GM18868 (cell line): ENCODE measurements around the gene OR6S1.

ENCODE experiments used
- ATAC-seq: cut with Tn5 transposase; IDR thresholded peaks from one replicate; pipeline ENCODE4 v1.9.1; 2021; ENCODE audit warnings: mild to moderate bottlenecking, moderate library complexity; ENCODE audit not compliant: unreplicated experiment

Gene OR6S1, protein sequence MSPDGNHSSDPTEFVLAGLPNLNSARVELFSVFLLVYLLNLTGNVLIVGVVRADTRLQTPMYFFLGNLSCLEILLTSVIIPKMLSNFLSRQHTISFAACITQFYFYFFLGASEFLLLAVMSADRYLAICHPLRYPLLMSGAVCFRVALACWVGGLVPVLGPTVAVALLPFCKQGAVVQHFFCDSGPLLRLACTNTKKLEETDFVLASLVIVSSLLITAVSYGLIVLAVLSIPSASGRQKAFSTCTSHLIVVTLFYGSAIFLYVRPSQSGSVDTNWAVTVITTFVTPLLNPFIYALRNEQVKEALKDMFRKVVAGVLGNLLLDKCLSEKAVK

DNA sequence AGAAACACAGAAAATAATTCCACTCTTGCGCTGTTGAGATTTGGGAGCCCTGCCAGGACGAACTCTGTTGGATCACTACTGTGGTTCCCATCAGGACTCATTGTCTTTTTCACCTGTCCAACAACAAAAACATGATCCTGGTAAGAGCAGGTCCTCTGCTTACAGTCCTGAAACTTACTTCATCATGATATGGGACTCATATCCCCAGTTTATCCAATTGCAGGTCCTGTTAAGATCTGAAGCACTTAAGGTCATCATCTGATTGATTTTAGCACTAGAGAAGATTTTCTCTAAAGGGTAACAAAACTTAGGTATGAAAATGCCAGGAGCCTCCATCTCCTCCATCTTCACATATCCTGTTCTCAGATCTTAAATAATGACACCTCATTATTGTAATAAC is at the start of gene OR6S1:
OR6S1 (minus strand) TSS at position 101 of the 400 bp plus-strand sequence; CDS start at position 101, 0 bp downstream.
- no peak for ATAC-seq

DNA sequence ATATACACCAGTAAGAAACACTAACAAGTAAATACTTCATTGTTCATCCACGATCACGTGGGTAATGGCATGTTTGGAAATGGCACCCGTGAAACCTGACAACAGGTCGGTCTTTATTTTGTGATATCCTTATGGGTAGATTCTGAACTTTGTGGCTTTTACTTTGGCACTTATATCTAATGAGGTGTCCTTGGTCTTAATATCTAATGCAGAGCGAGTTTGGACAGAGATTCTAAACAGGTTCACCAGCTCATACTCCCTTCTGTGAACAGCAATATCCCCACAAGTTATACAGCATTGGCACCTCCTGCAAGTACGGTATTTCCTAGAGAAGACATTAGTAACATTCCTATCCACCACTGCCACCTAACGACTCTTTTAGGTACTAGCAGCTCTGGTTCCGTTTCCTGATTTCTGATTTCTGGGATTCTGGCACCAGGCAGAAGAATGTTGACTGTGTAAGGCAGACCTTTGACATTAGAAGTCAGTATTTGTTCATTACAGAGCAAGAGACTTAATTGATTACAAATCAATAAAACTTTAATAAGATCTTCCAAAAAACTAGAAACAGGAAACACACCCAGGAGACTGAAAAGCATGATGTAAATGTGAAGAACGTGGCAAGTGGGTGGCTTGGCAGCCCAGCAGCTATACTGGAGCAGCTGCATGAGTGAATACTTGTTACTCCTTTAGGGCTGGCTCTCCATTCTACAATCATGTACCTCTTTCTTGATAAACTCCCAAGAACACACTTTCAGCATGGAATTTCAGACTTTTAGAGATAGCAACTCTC is 49.6 kb upstream of the OR6S1 start:
- peak; percentile 80 for ATAC-seq

DNA sequence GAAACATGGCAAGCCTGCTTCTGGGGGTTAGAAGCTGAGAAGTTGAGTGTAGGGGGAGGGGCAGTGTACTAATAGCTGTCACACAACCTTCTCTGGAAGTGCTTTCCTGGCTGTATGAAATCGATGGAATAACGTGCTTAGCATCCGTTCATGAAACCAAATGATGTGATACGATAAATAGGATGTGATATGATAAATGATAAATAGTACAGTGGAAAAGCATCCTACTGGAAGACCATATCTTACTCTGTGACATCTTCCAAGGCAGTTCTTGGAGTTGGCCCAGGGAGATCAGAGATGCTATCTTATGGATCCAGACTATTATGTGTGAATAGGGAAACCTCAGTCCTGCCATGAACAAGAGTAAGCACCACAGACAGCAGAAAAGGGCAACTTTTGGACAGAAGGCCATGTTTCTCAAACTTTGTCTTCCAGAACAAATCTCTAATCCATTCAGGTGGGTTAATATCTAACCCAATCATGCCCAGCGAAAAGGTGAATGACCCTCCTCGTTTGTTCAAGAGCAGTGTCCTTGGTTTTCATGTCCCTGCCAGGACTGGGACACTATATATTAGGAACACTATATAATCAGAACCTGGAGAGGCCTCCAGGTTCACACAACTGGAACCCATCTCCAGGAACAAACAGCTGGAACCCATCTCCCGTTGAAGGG is 46.8 kb upstream of the OR6S1 start, which contains the start of gene ANG:
ANG (plus strand) TSS at position 598 of the 673 bp plus-strand sequence. CDS start 4,801 bp downstream, outside the sequence.
- no peak for ATAC-seq

DNA sequence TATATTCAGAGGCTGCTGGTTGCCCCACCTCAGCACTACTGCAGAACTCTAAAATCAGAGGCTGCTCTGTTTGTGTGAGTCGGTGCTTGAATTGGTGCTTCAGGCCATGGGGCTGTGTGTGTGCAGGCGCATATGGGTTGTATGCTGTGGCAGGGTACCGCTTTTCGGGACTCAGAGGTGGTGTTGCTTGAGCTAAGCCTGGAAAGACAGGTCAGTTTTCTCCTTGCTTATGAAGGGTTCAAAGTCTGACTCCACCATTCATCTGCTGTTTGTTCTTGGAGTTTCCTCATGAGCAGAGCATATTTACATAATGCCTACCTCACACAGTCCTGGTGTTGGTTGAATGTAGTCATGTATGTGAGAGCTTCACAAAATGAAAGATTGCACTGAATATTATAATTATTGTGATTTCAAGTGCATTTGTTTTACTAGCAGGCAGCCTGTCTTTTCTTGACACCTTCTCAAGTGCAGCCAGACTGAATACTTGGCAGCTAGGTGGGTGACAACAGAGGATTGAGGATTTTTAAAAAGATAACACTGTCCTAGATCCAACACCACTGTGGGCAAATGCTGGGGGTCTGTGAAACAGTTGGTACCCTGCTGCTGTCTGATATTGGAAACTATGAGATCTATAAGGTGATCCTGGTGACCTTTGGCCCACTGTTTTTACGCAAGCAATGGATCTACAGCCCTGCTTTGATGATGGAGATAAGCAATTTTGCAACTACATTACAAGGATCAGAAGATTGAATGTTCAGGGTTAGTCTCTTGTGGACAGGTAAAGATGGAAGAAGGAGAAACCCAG is 46.1 kb upstream of the OR6S1 start:
- no peak for ATAC-seq

DNA sequence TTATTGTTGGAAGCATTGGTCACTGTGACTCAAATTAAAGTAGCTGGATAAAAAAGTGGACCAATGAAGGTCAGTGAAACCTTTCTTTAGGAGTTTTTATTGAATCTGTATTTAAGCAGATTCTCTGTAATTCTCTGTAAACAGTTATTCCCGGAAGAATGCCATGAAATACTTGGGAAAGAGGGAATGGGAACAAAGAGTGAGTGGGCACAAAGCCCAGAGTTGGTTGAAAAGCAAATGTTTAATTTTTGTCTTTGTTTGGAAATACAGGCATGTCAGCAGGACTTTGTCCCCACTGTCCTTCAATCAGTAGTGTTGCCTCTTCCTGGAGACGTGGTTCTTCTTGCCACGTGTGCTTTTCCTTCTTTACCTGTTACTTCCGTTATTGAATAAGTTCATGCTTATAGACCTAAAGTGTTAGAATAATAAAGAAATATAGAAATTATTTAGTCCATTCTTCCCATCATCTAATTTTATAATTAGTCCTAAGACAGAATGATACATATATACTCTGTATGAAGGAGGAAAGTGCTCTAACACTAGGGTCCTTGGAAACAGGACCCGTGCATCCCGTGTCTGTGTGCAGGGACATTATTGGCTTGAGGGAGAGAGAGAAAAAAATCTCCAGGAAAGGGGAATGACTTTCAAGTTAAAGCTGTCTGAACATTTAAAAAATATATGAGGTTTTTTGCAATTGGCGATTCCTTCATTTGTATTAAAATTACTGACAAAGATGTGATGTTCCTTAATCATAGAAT is 45.1 kb upstream of the OR6S1 start:
- ATAC-seq, result no peak

DNA sequence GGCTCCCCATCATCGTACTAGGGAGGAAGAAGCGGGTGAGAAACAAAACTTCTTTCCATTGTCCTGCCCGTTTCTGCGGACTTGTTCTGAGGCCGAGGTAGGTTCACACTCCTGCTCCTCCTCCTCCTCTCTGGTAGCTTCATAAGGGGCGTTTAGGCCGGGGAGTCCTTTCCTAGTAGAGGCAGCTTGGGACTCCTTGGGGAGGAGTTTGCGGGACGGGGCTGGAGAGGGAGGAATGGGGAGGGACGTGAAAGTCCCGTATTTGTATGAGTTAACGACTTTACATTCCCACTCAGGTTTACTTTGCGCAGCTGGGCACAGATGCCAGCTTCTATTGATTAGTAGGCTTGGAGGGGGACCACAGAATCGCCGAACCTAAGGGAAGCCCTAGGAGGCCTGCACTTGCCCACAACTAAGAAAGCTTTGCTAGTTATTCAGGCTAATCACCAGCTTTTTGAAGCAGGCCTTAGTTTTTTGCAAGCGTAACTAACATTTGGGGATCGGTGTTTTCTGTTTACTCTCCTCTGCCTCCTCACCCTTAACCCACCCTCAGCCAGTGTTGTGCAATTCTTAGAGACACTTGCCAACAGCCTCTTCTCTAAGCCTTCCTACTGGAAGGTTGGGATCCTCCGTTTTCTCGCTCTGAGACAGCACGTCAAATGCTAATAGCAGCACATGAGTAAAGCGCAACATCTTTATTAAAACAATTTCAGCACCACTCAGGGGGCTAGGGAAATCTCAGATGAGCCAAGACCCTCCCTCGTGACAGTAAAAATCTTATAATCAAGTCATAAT is 43.4 kb upstream of the OR6S1 start:
- no peak for ATAC-seq

DNA sequence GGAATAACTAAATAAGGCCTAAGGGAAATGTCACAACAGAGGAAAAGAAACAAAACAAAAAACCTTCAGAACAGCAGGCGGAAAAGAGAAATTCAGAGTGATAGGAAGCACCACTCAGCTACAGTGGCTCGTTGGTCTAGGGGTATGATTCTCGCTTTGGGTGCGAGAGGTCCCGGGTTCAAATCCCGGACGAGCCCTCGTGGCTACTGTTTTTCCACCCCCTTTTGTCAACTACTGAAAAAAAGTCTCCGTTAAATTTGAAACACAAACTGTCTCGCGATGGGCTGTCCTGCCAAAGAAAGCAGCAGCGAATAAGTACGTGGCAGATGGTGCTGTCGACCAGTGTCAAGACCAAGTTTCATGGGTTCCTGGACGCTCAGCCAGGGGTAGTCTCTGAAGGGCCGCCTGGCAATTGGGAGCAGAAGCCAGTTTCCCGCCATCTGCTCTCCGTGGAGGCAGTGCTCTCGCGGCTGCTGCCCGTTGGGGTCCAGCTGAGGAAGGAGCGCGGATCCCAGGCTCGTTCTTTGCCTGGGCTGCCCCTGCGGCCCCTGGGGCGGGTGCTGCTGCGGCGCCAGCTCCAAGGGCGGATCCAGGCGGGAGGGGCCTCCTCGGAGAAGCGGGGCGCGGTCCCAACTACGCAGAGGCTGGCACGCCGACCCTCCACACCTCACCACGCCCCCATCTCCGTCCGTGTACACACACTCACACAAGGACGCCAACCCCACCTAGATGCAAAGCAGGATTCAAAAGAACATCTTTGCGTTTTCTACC is 42.6 kb upstream of the OR6S1 start, which contains the start of gene RNASE4:
RNASE4 (plus strand) TSS at position 670 of the 771 bp plus-strand sequence. CDS start 14,812 bp downstream, outside the sequence.
- peak; percentile 26 for ATAC-seq

DNA sequence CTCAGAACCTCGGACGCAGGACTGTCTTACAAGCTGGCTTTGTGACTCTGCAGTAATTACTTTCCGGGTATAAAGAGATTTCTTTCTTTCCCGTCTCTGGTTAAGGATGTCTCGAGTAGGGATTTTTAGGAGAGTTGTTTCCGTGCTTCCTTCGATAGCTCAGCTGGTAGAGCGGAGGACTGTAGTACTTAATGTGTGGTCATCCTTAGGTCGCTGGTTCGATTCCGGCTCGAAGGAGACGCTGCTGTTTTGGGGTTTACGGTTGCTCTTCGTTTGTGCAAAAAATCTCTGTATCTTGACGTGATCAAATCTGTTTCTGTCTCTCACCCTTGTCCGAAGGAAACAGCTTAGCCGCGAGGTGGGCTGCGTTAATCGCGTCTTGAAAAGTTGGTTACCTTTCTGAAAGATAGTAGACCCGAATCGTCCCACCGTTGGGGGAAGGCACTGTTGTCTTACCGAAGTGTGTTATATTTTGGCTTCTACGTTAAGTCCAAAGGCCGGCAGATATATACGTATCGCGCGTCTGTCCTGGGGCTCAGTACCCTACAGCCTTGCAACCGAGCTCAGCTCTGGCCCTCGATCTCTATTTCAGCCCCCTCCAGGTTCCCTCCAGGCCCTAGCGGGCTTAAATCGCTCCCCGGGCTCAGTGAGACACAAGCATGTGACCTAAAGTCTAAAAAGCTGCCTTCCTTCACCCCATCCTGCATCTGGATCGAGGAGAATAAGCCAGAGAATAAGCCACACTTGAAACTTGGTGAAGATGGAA is 41.8 kb upstream of the OR6S1 start:
- ATAC-seq, result peak; percentile 30

DNA sequence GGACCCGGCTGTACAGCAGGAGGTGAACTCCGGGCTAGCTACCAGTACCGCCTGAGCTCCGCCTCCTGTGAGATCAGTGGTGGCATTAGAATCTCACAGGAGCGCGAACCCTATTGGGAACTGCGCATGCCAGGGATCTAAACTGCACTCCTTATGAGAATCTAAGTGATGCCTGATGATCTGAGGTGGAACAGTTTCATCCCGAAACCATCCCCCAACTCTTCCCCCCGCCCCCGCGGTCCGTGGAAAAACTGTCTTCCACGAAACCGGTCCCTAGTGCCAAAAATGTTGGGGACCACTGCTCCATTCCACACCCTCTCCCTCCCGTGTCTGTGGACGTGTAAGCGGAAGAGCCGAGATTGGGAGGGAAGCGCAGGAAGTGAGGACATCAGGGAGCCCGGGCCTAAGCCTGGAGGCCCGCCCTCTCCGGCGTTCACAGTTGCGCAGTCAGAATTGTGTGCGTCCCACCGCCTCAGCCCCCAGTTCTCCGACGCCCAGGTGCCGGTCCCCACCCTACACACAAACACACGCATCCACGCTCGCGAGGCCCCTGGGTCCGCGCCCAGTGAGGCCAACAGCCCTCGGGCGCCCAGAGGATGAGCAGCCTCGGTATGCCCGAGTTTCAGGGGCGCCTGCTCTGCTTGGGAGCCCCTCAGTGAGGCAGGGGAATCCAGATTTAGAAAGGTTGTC is 41.1 kb upstream of the OR6S1 start:
- peak; percentile 54 for ATAC-seq

DNA sequence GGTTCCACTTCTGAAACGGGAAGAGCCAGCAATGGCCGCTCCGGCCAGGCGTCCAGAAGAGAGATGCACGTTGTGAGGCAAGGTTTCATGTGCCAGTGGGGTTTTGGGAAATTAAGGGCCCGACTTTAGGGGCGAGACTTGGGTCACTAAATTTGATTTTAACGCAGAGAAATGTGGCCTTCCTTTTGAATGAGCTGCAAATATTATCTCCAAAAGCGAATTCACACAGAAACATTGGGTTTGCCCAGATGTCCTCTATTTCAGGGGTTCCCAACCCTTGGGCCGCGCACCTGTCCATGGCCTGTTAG is 40.6 kb upstream of the OR6S1 start:
- no peak for ATAC-seq

DNA sequence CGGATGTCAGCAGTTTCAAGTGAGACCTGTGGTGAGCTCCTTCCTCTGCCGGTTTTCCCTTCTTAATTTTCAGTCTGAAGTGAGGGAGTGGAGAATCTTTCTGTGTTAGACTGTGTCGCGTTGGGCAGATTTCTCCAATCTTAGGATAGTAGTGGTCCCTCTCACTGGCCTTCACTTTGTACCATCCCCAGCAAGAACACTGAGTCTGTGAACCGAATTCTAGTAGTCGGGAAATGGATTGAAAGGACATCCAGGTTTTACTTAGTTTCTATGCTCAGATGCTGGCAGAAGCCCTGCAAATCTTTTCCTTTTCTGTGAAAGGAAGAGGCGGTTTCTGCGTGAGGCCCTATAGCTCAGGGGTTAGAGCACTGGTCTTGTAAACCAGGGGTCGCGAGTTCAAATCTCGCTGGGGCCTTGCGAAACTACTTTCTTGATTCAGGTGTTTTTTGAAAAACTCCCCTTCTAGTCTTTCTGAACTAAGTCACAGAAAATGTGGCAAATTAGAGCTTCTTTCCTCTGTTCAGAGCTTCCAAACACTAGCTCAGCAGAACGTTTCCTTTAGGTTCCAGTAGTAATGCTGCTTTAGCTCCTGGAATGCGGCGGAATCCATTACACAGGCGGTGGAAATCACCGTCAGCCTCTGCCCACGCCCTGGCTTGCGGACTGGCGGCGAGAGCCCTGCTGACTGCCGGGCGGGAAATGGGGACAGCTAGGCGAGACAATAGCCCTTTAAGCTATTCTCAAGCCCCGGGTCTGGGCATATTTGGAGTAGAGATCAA is 40.0 kb upstream of the OR6S1 start:
- ATAC-seq, result peak; percentile 24

DNA sequence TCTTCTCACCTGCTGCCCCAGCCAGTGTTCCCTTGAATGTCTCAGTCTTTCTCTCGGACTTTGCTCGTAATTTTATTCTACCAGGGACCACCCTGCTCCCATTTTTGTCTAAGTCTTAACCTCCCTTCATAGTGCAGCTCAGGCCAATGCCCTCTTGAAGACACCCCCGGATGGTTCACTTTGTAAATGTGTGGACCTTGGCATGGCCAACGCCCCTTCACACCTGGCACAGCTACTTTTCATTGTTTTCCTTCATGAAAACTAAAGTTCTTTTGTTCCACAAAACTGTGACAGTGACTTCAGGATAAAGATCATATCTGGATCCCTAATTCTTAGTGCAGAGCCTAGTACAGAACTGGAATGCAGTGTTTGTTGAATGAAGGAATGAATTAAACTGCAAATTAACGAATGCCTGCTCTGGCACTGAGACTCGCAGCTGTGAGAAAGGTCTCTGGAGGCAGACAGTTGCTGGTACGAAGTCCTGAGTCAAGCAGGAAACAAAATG is 39.4 kb upstream of the OR6S1 start:
- no peak for ATAC-seq

DNA sequence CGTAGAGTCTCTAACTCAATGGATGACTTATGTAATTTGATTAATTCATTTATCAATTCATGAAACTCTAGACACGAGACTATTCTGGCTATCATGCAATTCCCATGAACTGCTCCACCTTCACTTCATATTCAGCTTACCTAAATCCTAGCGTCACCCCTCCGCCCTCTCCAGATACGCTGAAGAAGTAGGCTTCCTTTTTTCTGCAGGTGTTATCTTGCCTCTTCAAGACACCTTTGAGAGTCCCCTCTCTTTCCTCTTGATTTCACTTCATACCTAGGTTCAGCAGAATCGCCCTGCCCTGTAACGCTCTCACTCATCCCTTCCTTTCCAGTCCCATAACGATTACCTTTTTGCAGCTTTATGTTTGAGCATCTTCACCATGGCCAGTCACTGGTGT is 38.9 kb upstream of the OR6S1 start:
- ATAC-seq, result no peak

DNA sequence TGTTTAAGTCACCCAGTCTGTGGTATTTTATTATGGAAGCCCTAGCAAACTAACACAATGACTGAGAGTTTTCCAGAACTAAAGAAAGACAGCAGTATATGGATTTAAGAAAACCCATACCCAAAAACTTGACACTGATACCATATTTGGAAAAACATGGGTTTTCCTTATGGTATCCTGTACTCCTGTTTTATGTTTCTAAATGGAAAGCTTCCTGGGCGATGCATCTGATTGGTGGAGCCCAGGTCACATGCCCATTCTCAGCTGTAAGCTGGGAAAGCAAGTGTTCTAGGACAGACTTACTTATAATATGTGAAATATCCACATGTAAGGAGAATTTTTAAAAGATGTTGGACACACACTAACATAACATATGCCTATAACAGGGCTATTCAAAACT is 38.4 kb upstream of the OR6S1 start:
- ATAC-seq, result no peak

DNA sequence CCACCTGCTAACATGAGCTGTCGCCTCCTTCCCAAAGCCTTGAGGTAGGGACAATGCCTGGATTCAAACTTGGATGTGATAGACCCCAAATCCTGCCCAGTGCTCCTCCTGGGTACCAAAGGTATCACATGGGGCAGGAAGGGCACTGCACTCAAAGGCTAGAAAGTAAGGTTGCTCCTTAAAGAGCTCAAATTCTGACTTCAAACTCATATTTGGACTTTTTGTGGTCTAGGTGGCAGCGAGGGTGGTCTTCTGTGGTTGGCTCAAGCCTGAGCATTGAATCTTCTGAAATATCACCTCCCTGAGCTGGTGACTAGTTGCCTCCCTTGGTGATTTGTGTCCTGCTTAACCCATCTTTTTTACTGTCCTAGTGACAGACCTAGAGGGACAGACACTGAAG is 34.6 kb upstream of the OR6S1 start:
- ATAC-seq, result no peak

DNA sequence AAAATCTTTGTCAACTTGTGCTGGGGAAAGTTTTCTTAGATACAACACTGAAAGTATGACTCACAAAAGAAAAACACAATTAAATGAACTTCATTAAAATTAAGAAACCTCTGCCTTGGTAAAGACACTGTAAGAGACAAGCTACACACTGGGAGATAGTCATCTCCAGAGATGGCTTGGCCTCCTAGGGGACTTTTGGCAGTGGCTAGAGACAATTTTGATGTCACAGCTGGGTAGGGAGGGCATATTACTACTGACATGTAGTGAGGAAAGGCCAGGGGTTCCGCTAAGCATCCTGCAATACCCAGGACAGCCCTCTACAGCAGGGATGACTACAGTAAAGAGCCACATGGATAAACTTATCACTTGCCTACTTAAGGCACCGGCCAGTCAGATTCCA is 34.2 kb upstream of the OR6S1 start:
- peak; percentile 61 for ATAC-seq
